HepG2 (cell line): ENCODE measurements around the gene GCLM. TPM values are rescaled to one million over a fixed set of nuclear protein-coding genes. Genes with fewer than 3 reads are reported as not detected.

ENCODE experiments used
- EHMT2 ChIP-seq: fragments of 200-600 bp; sonication (generic); IDR thresholded peaks from 2 replicates; pipeline ENCODE4 v1.7.0; 2017; ENCODE audit warnings: antibody characterized with exemption, low read depth, low read length, borderline replicate concordance
- HNRNPUL1 ChIP-seq: fragments of 200-400 bp; formaldehyde crosslinking; IDR thresholded peaks from 2 replicates; pipeline ENCODE4 v1.6.1; 2017; ENCODE audit warnings: low read depth, mild to moderate bottlenecking, low read length, moderate library complexity
- KDM1A ChIP-seq: IDR thresholded peaks from 2 replicates; pipeline ENCODE4 v1.6.1; 2016; ENCODE audit warnings: missing compliant biosample characterization
- NFKBIZ ChIP-seq: IDR thresholded peaks from 2 replicates; pipeline ENCODE4 v1.6.1; 2018; ENCODE audit warnings: missing genetic modification reagents, missing compliant biosample characterization
- RFX3 ChIP-seq: IDR thresholded peaks from 2 replicates; pipeline ENCODE4 v1.6.1; 2016; ENCODE audit warnings: missing biosample characterization, missing genetic modification reagents
- RXRB ChIP-seq: IDR thresholded peaks from 2 replicates; pipeline ENCODE4 v1.6.1; 2016; ENCODE audit warnings: borderline replicate concordance, missing genetic modification reagents, missing compliant biosample characterization
- SMAD9 ChIP-seq: sonication (generic); formaldehyde crosslinking; IDR thresholded peaks from 2 replicates; pipeline ENCODE4 v1.5.1; 2020; ENCODE audit warnings: mild to moderate bottlenecking, missing genetic modification reagents
- TBL1XR1 ChIP-seq: fragments of 150-350 bp; IDR thresholded peaks from 2 replicates; pipeline ENCODE4 v1.6.1; 2014; ENCODE audit warnings: borderline replicate concordance, low read length; ENCODE audit not compliant: partially characterized antibody
- TBX2 ChIP-seq: sonication (generic); formaldehyde crosslinking; IDR thresholded peaks from 2 replicates; pipeline ENCODE4 v1.5.0; 2020; ENCODE audit warnings: missing genetic modification reagents, mild to moderate bottlenecking, borderline replicate concordance
- XBP1 ChIP-seq: sonication (generic); formaldehyde crosslinking; IDR thresholded peaks from 2 replicates; pipeline ENCODE4 v1.5.0; 2020; ENCODE audit warnings: missing genetic modification reagents
- ZNF543 ChIP-seq: sonication (generic); formaldehyde crosslinking; IDR thresholded peaks from 2 replicates; pipeline ENCODE4 v1.4.0; 2020; ENCODE audit warnings: mild to moderate bottlenecking, missing genetic modification reagents
- polyA plus RNA-seq, 8 experiments: library from polyadenylated mRNA; depleted of rRNA in 3 of 8; stranded (reverse) in 7 of 8; unstranded in 1 of 8; fragments of >200 nt; fragmentation: Illumina TruSeq in 4 of 8; extraction: Trizol in 4 of 8; gene quantifications; 2 replicates each; pipeline versions ENCODE4 v1.2.1 to v1.2.3, GENCODE V29; 2011 to 2016; ENCODE audit warnings: low read depth in 4 of 8, missing spikeins in 1 of 8, mixed read lengths in 1 of 8; ENCODE audit not compliant: insufficient read depth in 1 of 8
- total RNA-seq, 5 experiments: library from RNA; depleted of rRNA; stranded (reverse); fragments of >200 nt; fragmentation: Illumina TruSeq; extraction: Trizol; gene quantifications; 2 replicates each; pipeline ENCODE4 v1.2.3, GENCODE V29; 2016; ENCODE audit warnings: low read depth in 1 of 5
- TF ChIP-seq, protein P1 (sequence below): sonication (generic); formaldehyde crosslinking; IDR thresholded peaks from 2 replicates; pipeline ENCODE4 v1.4.0; 2020; ENCODE audit warnings: mild to moderate bottlenecking, missing genetic modification reagents
- TF ChIP-seq, protein P2 (sequence below): sonication (generic); formaldehyde crosslinking; IDR thresholded peaks from 2 replicates; pipeline ENCODE4 v1.5.0; 2020; ENCODE audit warnings: mild to moderate bottlenecking, missing genetic modification reagents, moderate library complexity
- TF ChIP-seq, protein P3 (sequence below): sonication (generic); formaldehyde crosslinking; IDR thresholded peaks from 2 replicates; pipeline ENCODE4 v1.5.0; 2020; ENCODE audit warnings: missing genetic modification reagents
- TF ChIP-seq, protein P4 (sequence below): sonication (generic); formaldehyde crosslinking; IDR thresholded peaks from 2 replicates; pipeline ENCODE4 v1.4.0; 2020; ENCODE audit warnings: missing genetic modification reagents

The GCLM gene
- total and polyA plus RNA-seq, 2 of the 13 experiments (the other 11 are each of a cell fraction or from before 2014, with no cell fraction given): 8.7 to 29.9 TPM

DNA sequence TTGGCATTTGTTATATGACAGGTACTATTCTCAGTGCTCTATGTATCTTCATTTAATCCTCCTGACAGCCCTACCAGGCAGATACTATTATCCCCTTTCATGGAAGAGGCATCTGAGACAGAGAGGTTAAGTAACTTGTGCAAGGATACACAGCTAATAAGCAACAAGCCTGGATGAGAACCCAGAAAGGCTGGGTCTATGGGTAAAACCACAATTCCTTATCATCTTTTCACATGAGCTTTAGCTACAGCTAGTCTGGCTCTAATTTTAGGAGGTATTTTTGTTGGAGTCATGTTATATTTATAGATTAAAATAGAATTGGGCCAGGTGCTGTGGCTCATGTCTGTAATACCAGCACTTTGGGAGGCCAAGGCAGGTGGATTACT lies 57.9 kb downstream of the GCLM start (continued):
- TF ChIP-seq, protein P1, sequence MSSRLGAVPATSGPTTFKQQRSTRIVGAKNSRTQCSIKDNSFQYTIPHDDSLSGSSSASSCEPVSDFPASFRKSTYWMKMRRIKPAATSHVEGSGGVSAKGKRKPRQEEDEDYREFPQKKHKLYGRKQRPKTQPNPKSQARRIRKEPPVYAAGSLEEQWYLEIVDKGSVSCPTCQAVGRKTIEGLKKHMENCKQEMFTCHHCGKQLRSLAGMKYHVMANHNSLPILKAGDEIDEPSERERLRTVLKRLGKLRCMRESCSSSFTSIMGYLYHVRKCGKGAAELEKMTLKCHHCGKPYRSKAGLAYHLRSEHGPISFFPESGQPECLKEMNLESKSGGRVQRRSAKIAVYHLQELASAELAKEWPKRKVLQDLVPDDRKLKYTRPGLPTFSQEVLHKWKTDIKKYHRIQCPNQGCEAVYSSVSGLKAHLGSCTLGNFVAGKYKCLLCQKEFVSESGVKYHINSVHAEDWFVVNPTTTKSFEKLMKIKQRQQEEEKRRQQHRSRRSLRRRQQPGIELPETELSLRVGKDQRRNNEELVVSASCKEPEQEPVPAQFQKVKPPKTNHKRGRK: no peak
- TF ChIP-seq KDM1A (CRISPR knock-in tag) (no peak), RXRB (no peak), RFX3 (CRISPR knock-in tag) (no peak), ZNF543 (CRISPR knock-in tag) (no peak), NFKBIZ (no peak), HNRNPUL1 (no peak), EHMT2 (no peak), XBP1 (CRISPR knock-in tag) (no peak), TBL1XR1 (no peak), SMAD9 (CRISPR knock-in tag) (no peak), TBX2 (no peak)
- TF ChIP-seq, protein P2, sequence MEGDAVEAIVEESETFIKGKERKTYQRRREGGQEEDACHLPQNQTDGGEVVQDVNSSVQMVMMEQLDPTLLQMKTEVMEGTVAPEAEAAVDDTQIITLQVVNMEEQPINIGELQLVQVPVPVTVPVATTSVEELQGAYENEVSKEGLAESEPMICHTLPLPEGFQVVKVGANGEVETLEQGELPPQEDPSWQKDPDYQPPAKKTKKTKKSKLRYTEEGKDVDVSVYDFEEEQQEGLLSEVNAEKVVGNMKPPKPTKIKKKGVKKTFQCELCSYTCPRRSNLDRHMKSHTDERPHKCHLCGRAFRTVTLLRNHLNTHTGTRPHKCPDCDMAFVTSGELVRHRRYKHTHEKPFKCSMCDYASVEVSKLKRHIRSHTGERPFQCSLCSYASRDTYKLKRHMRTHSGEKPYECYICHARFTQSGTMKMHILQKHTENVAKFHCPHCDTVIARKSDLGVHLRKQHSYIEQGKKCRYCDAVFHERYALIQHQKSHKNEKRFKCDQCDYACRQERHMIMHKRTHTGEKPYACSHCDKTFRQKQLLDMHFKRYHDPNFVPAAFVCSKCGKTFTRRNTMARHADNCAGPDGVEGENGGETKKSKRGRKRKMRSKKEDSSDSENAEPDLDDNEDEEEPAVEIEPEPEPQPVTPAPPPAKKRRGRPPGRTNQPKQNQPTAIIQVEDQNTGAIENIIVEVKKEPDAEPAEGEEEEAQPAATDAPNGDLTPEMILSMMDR (CRISPR knock-in tag): no peak
- TF ChIP-seq, protein P3, sequence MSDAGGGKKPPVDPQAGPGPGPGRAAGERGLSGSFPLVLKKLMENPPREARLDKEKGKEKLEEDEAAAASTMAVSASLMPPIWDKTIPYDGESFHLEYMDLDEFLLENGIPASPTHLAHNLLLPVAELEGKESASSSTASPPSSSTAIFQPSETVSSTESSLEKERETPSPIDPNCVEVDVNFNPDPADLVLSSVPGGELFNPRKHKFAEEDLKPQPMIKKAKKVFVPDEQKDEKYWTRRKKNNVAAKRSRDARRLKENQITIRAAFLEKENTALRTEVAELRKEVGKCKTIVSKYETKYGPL: no peak
- TF ChIP-seq, protein P4, sequence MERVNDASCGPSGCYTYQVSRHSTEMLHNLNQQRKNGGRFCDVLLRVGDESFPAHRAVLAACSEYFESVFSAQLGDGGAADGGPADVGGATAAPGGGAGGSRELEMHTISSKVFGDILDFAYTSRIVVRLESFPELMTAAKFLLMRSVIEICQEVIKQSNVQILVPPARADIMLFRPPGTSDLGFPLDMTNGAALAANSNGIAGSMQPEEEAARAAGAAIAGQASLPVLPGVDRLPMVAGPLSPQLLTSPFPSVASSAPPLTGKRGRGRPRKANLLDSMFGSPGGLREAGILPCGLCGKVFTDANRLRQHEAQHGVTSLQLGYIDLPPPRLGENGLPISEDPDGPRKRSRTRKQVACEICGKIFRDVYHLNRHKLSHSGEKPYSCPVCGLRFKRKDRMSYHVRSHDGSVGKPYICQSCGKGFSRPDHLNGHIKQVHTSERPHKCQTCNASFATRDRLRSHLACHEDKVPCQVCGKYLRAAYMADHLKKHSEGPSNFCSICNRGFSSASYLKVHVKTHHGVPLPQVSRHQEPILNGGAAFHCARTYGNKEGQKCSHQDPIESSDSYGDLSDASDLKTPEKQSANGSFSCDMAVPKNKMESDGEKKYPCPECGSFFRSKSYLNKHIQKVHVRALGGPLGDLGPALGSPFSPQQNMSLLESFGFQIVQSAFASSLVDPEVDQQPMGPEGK (CRISPR knock-in tag): no peak
